ENCODE data around the gene NME3. TPM values are rescaled to one million over a fixed set of nuclear protein-coding genes. Genes with fewer than 3 reads are reported as not detected.

The NME3 gene
- total RNA-seq, 1 donor, result 63.9 TPM

DNA sequence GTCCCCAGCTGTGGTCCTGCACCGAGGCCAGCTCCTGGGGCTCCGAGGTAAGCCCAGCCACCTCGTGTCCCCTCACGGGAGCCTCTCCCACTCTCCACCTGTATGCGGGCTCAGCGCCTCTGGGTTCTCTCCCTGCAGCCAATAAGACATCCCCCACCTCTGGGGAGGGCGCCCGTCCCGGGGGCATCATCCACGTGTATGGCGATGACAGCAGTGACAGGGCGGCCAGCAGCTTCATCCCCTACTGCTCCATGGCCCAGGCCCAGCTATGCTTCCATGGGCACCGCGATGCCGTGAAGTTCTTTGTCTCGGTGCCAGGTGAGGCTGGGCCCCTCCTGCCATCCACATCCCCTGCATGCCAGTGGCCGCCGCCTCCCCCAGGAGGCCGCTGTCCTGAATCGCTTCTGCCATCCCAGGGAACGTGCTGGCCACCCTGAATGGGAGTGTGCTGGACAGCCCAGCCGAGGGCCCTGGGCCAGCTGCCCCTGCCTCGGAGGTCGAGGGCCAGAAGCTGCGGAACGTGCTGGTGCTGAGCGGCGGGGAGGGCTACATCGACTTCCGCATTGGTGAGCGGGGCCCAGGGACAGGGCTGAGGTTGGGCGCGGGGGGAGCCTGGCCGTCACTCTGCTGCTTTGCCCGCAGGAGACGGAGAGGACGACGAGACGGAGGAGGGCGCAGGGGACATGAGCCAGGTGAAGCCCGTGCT, 3.1 kb downstream of the NME3 start:
- H3K4me3 ChIP-seq (ENCODE audit: low read depth, low read length), result no peak overlapping the region
- no peak for TF ChIP-seq CTCF (IDR thresholded peaks at IDR 0.05; ENCODE audit: insufficient read depth, low read depth, low read length)
- DNase-seq (ENCODE audit: low read depth), result no peak

DNA sequence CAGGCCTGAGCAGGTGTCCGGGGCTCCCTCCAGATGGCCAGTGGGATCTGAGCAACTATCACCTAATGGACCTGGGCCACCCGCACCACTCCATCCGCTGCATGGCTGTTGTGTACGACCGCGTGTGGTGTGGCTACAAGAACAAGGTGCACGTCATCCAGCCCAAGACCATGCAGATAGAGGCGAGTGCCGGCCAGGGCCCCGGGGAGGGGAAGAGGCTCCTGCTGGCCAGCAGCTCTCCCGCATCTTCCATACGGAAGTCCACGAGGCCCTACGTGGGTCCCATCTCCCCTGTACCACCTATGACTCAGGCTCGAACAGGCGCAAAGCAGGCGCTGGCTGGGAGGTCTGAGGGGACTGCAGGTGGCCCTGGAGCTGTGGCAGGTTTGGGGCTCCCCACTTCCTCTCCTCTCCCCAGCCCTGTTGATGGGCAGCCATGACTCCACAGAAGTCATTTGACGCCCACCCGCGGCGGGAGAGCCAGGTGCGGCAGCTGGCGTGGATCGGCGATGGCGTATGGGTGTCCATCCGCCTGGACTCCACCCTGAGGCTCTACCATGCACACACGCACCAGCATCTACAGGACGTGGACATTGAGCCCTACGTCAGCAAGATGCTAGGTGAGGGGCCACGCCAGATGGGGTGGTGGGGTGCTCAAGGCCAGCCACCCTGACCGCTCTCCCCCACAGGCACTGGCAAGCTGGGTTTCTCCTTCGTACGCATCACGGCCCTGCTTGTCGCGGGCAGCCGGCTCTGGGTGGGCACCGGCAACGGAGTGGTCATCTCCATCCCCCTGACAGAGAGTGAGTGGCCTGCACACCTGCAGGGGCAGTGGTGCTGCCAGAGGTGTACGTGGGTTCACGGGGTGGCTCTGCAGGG, 4.0 kb downstream of the NME3 start:
- TF ChIP-seq CTCF (IDR thresholded peaks at IDR 0.05; ENCODE audit: insufficient read depth, low read depth, low read length), result no peak
- DNase-seq (ENCODE audit: low read depth), result no peak
- H3K4me3 ChIP-seq (ENCODE audit: low read depth, low read length), result no peak overlapping the region

DNA sequence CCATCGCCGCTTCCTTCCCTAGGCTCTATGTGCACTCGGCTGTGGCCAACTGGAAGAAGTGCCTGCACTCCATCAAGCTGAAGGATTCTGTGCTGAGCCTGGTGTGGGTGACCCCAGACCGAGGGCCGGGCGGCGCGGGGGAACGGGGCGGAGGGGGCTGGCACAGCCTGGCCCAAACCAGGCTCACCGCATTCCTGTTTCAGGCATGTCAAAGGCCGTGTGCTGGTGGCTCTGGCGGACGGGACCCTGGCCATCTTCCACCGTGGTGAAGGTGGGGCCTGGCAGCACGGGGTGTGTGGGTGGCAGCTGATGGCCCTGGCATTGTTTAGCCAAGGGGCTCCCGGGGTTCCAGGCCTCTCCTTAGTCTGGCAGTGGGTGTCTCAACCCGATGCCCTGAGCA, 4.6 kb downstream of the NME3 start:
- no peak for DNase-seq (ENCODE audit: low read depth)
- H3K4me3 ChIP-seq (ENCODE audit: low read depth, low read length), result no peak overlapping the region
- TF ChIP-seq CTCF (IDR thresholded peaks at IDR 0.05; ENCODE audit: insufficient read depth, low read depth, low read length), result no peak

GRCh38 chr16:1766231-1766630, 5.1 kb downstream of the NME3 start:
- no peak for DNase-seq (ENCODE audit: low read depth)
- no peak for TF ChIP-seq CTCF (IDR thresholded peaks at IDR 0.05; ENCODE audit: insufficient read depth, low read depth, low read length)
- H3K4me3 ChIP-seq (ENCODE audit: low read depth, low read length), result no peak overlapping the region

DNA sequence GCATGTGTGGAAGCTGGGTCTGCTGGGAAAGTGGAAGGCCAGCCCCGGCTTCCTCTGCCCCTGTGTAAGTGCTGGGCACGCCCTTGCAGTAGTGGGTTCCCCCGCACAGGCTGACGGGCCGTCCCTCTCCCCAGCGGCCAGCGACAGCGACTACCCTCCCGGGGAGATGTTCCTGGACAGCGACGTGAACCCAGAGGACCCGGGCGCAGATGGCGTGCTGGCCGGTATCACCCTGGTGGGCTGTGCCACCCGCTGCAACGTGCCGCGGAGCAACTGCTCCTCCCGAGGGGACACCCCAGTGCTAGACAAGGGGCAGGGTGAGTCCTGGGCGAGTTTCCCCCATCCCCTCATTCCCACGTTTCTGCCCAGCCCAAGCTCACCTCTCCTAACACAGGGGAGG, 5.5 kb downstream of the NME3 start:
- TF ChIP-seq CTCF (IDR thresholded peaks at IDR 0.05; ENCODE audit: insufficient read depth, low read depth, low read length), result no peak
- no peak for DNase-seq (ENCODE audit: low read depth)
- H3K4me3 ChIP-seq (ENCODE audit: low read depth, low read length), result no peak overlapping the region

- no peak for DNase-seq (ENCODE audit: low read depth)
- H3K4me3 ChIP-seq (ENCODE audit: low read depth, low read length), result no peak overlapping the region
- TF ChIP-seq CTCF (IDR thresholded peaks at IDR 0.05; ENCODE audit: insufficient read depth, low read depth, low read length), result no peak
These were observed 6.4 kb downstream of the NME3 start for GRCh38 chr16:1764971-1765370.
